Cortex of kidney (tissue), 1 donor: ENCODE results near the gene AFDN.

Experiments
- DNase-seq: peaks from one replicate; lab custom pipeline; 2025; lab: John Stamatoyannopoulos, UW

Gene AFDN

GRCh38 chr6:167812088-167812487, 14.6 kb upstream of the AFDN start:
- no peak for DNase-seq

DNA sequence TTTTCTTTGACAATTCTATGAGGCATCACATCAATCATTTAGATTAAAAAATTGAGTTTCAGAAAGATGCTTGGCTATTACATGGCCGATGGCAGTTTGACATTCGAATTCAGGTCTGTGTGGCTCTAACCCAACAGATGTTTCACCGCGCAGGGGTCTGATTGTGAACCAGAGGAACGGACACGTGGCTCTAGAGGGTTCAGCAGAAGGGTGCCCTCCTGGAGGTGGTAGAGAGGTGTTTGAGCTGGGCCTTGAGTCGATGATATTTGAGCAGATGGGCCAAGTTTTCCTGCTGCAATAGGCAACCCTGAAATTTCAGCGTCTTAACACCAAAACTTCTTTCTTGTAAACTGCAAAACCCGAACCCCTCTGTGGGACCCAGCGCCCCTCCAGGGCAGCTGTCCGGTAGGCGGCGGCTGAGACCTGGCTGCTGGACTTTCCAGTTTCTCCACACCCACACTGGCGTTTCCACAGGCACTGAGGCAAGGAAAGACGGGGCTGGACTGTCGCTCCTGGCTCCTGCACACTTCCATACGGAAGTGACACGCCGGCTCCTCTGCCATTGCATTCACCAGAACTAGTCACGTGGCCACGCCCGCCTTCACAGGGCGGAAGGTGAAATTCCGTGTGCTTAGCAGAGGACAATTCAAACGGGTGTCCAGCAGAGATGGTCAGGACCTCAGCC, 11.3 kb upstream of the AFDN start:
- DNase-seq, result no peak

GRCh38 chr6:167817016-167817415, 9.7 kb upstream of the AFDN start:
- DNase-seq, result no peak

DNA sequence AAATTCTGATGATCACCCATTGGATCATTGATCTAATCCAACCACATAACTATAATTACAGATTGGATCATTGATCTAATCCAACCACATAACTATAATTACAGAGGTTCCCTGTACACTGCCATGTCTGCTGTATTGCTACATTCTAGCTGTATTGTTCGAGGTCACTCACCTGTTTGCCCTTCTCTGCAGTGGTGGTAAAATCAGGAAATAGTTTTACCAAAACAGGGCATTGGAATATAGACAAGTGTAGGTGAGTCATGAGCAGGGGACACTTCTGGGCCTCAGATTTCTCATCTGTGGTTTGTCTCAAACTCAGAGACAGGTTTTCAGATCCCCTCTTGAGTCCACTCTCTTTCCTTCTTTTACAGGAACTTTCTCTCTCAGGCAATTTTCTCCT, 9.0 kb upstream of the AFDN start:
- DNase-seq, result no peak

DNA sequence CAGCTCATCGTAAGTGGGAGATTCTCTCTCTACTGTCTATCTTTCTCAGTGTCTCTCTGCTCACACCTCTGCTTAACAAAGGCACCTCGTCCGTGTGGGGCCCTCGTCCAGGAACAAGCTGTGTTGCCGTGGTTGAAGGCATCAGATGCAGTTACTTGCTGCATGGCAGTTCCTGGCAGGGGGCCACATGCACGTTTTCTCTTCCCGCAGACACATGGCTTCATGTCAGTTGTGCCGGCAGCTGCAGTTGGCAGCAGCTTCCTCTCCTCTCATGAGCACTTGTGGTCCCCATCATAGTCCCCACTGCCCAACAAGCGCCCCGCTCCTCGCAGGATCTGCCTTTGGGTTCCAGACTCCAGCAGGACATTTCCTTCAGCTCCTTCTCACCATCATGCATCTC, 7.1 kb upstream of the AFDN start:
- DNase-seq, result no peak

GRCh38 chr6:167820681-167821080, 6.0 kb upstream of the AFDN start:
- no peak for DNase-seq

DNA sequence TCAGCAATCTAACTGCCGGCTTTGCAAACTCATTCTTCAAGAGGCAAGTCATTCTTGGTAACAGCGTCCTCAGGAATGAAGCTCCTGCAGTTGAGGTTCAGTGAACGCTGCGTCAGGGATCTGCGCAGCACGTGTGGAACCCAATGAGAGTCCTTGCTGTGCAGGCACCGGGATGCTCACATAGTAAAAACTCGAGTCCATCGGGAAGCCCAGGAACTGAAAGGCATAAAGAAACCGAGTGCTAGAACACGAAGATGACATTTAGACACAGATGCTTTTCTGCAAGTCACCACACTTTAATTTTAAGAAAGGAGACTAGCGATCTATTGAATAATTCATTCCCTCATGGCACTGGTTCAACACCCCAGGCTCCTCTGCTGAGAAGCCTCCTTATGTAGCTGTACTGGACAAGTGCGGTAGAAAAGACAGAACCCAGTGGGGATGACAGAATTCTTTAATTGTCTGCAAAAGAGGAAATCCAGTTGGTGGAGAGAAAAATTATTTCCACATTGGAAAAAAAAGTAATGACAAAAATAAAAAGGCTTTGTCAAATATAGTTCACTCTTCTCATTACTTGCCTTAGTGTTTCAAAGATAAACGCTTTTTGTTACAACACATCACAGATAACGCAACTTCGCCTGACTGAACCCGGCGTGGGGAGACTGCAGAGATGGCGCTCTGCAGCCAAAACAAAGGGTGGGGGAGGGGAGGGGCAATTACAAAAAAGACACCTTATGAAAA, 1.9 kb upstream of the AFDN start:
- DNase-seq, result no peak

- DNase-seq, result no peak
Measured at GRCh38 chr6:167825332-167826229, 1.1 kb upstream of the AFDN start.

DNA sequence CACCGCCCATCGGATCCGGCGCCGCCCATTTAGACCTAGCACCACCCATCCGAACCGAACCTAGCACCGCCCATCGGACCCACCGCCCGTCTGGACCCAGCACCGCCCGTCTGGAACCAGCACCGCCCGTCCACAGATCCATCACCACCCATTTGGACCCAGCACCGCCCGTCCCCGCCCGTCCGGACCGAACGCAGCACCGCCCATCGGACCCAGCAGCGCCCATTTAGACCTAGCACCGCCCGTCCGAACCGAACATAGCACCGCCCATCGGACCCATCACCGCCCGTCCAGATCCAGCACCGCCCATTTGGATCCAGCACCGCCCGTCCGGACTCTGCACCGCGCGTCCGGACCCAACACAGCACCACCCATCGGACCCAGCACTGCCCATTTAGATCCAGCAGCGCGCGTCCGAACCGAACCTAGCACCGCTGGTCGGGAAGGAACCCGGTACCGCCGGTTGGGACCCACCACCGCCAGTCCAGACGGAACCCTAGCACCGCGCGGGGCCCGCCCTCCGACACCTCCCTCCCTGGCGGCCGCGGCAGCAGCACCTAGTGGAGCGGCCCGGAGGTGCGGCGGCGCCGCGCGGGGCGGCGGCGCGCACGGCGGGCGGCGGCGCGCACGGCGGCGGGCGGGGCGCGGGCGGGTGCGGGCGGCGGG, 348 bp upstream of the AFDN start:
- DNase-seq, result no peak

GRCh38 chr6:167827583-167828324, 1.0 kb downstream of the AFDN start:
- DNase-seq, result no peak

DNA sequence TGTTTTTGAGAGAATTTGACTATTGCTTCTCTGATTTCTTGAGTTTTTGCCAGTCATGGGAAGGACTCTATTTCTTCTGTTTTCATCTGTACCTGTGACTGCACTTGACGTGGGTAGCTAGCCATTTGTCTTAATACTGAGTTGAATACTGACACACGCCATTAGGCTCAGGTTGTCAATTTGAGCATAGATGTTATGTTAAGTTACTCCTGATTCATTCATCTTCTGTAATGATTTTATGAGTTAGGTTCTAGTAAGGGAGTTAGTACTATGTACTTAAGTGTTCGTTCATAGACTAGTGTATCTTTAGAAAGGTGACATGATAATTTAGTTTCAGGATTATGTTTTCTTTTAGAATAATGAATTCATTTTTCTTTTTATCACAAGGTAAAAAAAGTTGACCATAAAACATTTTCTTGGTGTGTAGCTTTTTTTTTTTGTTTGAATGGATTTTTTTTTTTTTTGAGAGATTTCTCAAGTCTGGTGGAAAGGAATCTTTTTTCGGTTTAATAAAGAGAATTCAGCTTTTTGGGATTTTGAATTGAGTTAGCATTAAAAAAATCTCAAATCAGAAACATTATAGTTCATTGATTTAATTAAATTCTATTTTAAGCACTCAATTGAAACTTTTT, 1.7 kb downstream of the AFDN start:
- DNase-seq, result no peak

DNA sequence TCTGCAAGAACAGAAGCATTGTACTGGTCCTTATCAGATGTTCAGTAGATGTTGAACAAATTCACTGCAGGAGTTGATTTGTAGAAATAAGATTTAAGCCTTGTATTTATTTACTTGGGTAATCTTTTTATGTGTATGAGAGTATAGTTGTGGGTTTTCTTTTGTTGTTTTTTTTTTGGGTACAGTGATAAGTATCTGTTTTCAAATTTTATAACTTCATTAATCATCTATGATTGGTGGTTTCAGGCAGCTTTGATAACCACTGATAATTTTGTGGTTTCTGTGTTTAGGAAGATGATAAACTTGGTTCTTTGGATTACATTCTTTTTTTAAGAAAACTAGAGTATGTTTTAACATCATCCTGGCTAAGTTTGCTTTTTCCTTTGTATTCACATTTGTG, 2.8 kb downstream of the AFDN start:
- no peak for DNase-seq

GRCh38 chr6:167831281-167831828, 4.6 kb downstream of the AFDN start:
- no peak for DNase-seq

DNA sequence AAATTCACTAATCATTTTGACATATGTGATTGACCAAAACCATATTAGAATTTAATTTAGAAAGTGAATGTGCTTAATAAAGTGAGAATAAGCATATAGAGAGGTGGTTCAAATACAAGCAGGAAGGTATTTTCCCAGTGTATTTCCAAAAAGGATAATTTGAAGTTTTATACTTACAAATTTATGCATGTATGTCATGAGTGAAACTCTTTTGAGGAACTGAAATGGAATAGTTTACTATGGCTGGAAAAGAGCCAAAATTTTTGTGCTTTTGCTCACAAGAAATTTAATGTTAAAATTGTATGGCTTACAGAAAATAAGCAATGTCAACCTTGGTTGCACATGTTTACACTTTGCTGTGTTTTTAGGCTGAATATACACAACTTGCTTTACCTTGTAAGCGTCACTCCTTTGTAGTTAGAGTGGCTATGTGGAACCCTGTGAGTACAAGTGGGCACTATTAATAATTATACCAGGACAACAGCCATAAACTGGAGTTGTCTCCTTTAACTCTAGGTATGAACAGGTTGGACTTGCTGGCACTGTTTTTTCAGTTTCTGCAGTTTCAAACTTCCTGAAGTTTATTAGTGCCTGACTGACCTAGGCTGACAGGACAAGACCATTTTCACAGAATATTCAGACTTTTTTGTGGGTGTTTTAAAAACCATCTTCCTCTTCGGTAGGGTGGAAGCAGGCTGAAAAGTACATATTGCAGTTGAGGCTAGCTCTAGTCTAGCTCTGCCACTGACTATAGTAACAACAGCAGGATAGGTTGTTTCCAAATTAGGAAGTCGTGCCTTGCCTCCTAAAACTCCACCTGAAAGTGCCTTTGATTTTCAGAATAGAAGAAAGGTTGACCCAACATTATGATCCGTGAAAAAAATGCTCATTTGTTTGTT, 6.0 kb downstream of the AFDN start:
- DNase-seq, result no peak

DNA sequence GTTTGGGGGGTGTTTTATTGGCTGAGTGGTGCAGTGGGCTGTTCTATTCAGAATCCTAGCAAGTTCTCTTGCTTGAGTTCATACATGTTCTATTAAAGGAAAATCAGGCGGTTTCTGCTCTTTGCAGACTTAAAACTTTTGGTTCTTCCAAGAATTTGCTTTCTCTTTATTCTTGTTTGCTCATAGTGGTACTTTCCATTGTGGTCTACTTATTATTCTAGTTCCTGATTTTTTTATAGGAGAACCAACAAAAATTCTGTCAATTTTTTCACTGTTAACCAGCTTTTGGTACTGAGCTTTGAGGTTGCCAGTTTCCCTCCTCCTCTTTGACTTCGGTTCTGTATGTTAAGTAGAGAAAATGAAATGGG, 6.7 kb downstream of the AFDN start:
- no peak for DNase-seq

DNA sequence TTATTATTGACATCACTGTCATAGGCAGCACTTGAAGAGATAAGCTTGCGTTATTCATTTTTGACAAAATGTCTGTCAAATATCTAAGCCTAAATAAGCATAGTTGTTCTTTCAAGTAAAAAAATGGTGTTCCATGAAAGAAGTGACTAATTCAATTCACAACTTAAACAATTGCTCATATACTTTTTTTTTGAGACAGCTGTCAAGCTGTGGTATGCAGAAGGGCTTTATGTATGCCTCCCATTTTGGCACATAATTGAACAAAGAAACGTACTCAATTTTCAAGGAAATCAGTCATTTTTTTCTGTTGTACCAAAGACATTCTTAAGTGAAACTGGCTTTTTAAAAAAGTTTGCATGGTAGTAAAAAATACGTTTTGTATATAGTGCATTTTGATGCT, 8.5 kb downstream of the AFDN start:
- DNase-seq, result no peak

GRCh38 chr6:167836721-167837120, 10.0 kb downstream of the AFDN start:
- no peak for DNase-seq

DNA sequence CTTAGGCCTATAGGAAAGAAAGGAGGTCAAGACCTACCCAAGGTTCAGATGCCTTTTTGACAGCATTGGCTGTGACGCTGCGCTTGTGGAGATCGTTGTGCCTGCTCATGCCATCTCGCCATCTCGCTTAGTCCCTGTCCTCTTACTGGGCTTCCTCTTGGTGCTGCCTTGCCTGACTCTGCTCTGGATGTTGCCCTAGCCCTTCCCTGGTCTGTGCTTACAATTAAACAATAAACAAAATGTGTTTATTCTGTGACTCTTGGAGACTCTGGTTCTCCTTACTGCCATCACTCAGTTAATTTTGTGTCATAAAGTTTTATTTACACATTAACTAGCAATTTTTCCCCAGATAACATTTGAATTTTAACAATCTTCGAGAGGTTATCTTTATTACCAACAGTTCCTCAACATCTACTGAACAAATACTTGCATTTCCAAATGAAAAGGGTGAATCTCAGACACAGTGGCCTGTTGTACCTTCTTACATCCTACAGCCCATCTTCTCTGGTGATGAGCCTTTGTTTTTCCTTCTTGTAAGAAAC, 11.6 kb downstream of the AFDN start:
- DNase-seq, result no peak

DNA sequence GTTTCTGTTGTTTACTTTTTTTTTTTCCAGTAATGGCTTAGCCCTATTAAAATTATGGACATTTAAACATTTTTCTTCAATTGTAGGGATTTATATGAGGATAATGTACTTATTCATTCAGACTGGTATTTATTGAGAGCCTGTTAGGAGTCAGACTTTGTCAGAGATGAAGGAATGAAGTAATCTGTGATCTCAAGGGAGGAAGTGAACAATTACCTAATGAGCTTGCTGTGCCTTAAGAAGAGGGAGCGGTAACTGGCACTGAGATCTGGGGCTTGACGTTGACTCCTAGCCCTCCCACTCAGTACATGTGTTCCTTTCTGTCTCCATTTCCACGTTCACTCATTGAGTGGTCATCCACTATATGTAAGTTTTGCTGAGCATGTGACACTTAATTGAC, 12.6 kb downstream of the AFDN start:
- no peak for DNase-seq
